Activated CD4-positive, alpha-beta T cell treated with anti-CD3 and anti-CD28 coated beads for 48 hours (primary cell): ENCODE results near the gene MLYCD.

Experiments used
- DNase-seq: peaks from one replicate; pipeline ENCODE4 v3.0.0-alpha.2; 2020

Gene MLYCD

GRCh38 chr16:83898463-83899271, at the start of gene MLYCD:
Gene MLYCD, plus strand, starts transcription at chr16:83899115. Its CDS starts 30 bp downstream, at chr16:83899145.
- peak; percentile 71 for DNase-seq

- DNase-seq: no peak
These were observed 49.5 kb upstream of the MLYCD start for GRCh38 chr16:83849421-83849820.

- DNase-seq: no peak
These were observed 48.0 kb upstream of the MLYCD start for GRCh38 chr16:83850947-83851346.

- no peak for DNase-seq
These were observed 47.4 kb upstream of the MLYCD start for GRCh38 chr16:83851473-83851872.

GRCh38 chr16:83852774-83853173, 46.1 kb upstream of the MLYCD start:
- no peak for DNase-seq

- DNase-seq: no peak
These were observed 45.1 kb upstream of the MLYCD start for GRCh38 chr16:83853834-83854233.

- no peak for DNase-seq
These were observed 44.5 kb upstream of the MLYCD start for GRCh38 chr16:83854420-83854819.

- DNase-seq: no peak
These were observed 42.1 kb upstream of the MLYCD start for GRCh38 chr16:83856792-83857191.

- DNase-seq: no peak
These were observed 39.6 kb upstream of the MLYCD start for GRCh38 chr16:83859265-83859664.

GRCh38 chr16:83862661-83863060, 36.3 kb upstream of the MLYCD start:
- DNase-seq: no peak

- no peak for DNase-seq
These were observed 35.2 kb upstream of the MLYCD start for GRCh38 chr16:83863682-83864081.

GRCh38 chr16:83870830-83871229, 28.1 kb upstream of the MLYCD start:
- no peak for DNase-seq

- no peak for DNase-seq
These were observed 20.1 kb upstream of the MLYCD start for GRCh38 chr16:83878838-83879237.

GRCh38 chr16:83882163-83882885, 16.6 kb upstream of the MLYCD start:
- DNase-seq: no peak

- no peak for DNase-seq
These were observed 12.5 kb upstream of the MLYCD start for GRCh38 chr16:83886199-83886971.

GRCh38 chr16:83887080-83887479, 11.8 kb upstream of the MLYCD start:
- no peak for DNase-seq

GRCh38 chr16:83887564-83887963, 11.4 kb upstream of the MLYCD start:
- DNase-seq: no peak

- DNase-seq: no peak
These were observed 10.3 kb upstream of the MLYCD start for GRCh38 chr16:83888672-83889044.

- DNase-seq: no peak
These were observed 8.6 kb upstream of the MLYCD start for GRCh38 chr16:83890359-83890758.

GRCh38 chr16:83891742-83892141, 7.2 kb upstream of the MLYCD start:
- DNase-seq: no peak

GRCh38 chr16:83895243-83895642, 3.7 kb upstream of the MLYCD start:
- DNase-seq: no peak

GRCh38 chr16:83895942-83896341, 3.0 kb upstream of the MLYCD start:
- no peak for DNase-seq

- peak; percentile 46 for DNase-seq
These were observed 470 bp downstream of the MLYCD start for GRCh38 chr16:83899272-83899897.
